ENCODE measurements around the gene HUNK. TPM values are rescaled to one million over a fixed set of nuclear protein-coding genes. Genes with fewer than 3 reads are reported as not detected.

The HUNK gene
- 10.7 TPM for total RNA-seq

DNA sequence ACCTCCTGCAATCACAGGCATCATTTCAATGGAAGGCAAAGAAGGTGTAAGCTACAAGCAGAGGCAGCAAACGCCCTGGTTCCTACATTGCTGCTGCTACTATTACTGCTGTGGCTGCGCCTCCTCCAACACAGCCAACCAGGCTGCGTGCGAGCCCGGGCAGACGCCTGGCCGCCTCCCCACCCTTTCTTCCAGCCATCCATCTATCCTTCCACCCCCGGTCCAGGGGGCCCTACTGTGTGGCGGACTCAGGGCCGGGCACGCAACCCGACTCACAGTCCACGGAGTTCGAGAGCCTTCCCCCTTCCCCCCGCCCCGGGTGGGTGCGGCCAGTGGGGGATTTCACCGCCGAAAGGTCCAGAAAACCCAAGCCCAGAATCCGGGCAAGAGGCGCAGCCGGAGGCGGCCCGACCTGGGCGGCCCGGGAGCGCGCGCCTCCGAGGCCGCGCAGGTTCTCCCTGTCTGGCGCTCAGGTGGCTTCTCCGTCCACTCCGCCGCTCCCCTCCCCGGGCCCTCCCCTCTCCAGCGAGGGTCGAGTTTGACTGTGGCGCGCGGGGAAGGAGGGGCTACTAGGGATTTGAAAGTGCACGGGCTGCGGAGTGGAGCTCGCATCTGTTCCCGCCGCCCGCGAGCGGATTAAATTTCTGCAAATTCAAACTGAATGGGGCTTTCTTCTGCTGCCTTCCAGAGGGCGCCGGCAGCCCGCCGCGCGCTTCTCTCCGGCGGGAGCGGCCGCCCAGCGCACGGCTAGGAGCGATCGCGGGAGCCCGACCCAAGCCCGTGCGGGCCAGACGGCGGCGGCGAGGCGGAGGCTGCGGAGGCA is at the start of gene HUNK:
HUNK (plus strand) TSS at position 569 of the 823 bp plus-strand sequence. CDS start 655 bp downstream, outside the sequence.

Other genes with a start within 250 kb of the HUNK start
- 451 TPM for gene SOD1, start 213.3 kb upstream of the HUNK start, total RNA-seq
- 24.0 TPM for gene SCAF4, start 140.9 kb upstream of the HUNK start, total RNA-seq

Data from camera-type eye (tissue), 1 donor.